Right lobe of liver (tissue), 6 donors: ENCODE data around the gene ZKSCAN7. TPM values are rescaled to one million over a fixed set of nuclear protein-coding genes. Genes with fewer than 3 reads are reported as not detected.
"Not testable (repeated sequence)": the region's sequence is repeated elsewhere in the genome, so short reads cannot be mapped to it uniquely, and the experiment has no call there.

Experiments used
- ATAC-seq, 4 donors: fragments of 200-7000 bp; cut with Tn5 transposase; one replicate each; pipeline ENCODE4 v1.9.1; 2020; ENCODE audit warnings: mild to moderate bottlenecking in 4 of 4, moderate library complexity in 4 of 4
- DNase-seq, 3 donors: peaks; one replicate each; pipeline ENCODE4 v3.0.0-alpha.2; 2020
- H3K27ac ChIP-seq, 3 donors: fragments of 200-600 bp; one replicate each; pipeline ENCODE4 v1.8.0; 2022
- H3K27me3 ChIP-seq, 2 donors: fragments of 200-600 bp; one replicate each; pipeline ENCODE4 v1.8.0; 2022
- H3K36me3 ChIP-seq, 4 donors: fragments of 200-600 bp; sonication (generic) in 1 of 4; one replicate each; pipeline versions ENCODE4 v1.5.1 to v1.8.0; 2017 to 2022; ENCODE audit warnings: control low read depth in 1 of 4
- H3K4me1 ChIP-seq, 4 donors: fragments of 200-600 bp; sonication (generic) in 1 of 4; one replicate each; pipeline versions ENCODE4 v1.5.1 to v1.8.0; 2017 to 2022; ENCODE audit warnings: control low read depth in 1 of 4
- H3K4me3 ChIP-seq, 3 donors: fragments of 200-600 bp; one replicate each; pipeline ENCODE4 v1.8.0; 2022
- H3K9me3 ChIP-seq, 4 donors: fragments of 200-600 bp; sonication (generic) in 1 of 4; one replicate each; pipeline versions ENCODE4 v1.5.1 to v1.8.0; 2017 to 2022; ENCODE audit warnings: control low read depth in 1 of 4
- POLR2A ChIP-seq: fragments of 450-650 bp; IDR thresholded peaks from one replicate; pipeline ENCODE4 v1.6.1; 2017; ENCODE audit warnings: antibody characterized with exemption, mild to moderate bottlenecking
- WGBS: methylation state at CpG from one replicate; pipeline ENCODE4 v1.1.6; 2018; ENCODE audit warnings: low coverage, low lambda C conversion rate; ENCODE audit not compliant: insufficient coverage; ENCODE audit errors: missing lambda C conversion rate; 5-methylcytosine and 5-hydroxymethylcytosine counted together
- intact Hi-C, 2 donors: fragments of 100-400 bp; cut with DNase I; formaldehyde crosslinking; loops; one replicate each; pipeline versions ENCODE4 v1.11.2 to v1.14.1; 2022
- total RNA-seq, 6 experiments: library from RNA; depleted of rRNA in 2 of 6; stranded (reverse); fragments of >200 nt in 2 of 6; fragmentation: NEBNext Ultra II Directional in 3 of 6; extraction: Animal tissue kit (Norgen Biotek cat#: 25700) in 3 of 6; gene quantifications; one replicate each; pipeline versions ENCODE4 v1.1.0 to v1.2.4, GENCODE V29; 2016 to 2023
- TF ChIP-seq, protein P1 (sequence below), 4 donors: fragments of 200-600 bp in 3 of 4; fragments of 450-650 bp in 1 of 4; IDR thresholded peaks; one replicate each; pipeline versions ENCODE4 v1.5.1 to v1.8.0; 2016 to 2022; ENCODE audit warnings: antibody characterized with exemption in 4 of 4, mild to moderate bottlenecking in 2 of 4
- donor health status: DM: no; HTN: yes; CAD: no.
- donor health status: DM: no; HTN: no; CAD: no.
- donor health status: DM: no; HTN: no; CAD: no.
- donor health status: DM: no; HTN: yes; CAD: no.
- donor health status: DM: no; HTN: yes; CAD: no.

ZKSCAN7 gene
- total RNA-seq, 6 experiments from 2014 or later = 1.2 to 2.5 (median 1.4) TPM

DNA sequence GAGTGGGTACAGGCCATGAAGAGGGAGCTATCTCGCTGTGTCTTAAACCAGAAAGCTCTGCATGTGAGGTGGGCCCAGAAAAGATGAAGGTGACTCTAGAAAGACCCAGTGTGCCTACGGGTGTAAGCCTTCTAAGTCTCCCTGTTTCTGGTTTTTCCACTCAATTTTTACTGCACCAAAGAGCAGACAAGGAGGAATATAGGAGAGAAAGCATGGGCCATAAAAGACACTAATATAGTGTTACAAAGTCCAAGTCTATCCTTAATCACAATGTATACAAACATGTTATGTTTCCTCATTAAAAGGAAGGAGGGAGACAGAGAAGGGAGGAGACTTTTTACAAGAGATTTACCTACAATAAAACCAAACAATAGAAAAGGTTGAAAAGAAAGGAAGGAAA is 24.1 kb upstream of the ZKSCAN7 start:
- ATAC-seq = no peak
- Histone ChIP-seq H3K4me1 (no peaks in the 10 kb centered on the region), H3K9me3 (peaks cover 0 to 2% (median 0%) of the 10 kb centered on the region in 4 donors), H3K4me3 (no peak overlapping the region), H3K27me3 (no peaks in the 10 kb centered on the region), H3K27ac (no peak overlapping the region), H3K36me3 (no peaks in the 10 kb centered on the region)
- TF ChIP-seq POLR2A = no peak
- TF ChIP-seq, protein P1, sequence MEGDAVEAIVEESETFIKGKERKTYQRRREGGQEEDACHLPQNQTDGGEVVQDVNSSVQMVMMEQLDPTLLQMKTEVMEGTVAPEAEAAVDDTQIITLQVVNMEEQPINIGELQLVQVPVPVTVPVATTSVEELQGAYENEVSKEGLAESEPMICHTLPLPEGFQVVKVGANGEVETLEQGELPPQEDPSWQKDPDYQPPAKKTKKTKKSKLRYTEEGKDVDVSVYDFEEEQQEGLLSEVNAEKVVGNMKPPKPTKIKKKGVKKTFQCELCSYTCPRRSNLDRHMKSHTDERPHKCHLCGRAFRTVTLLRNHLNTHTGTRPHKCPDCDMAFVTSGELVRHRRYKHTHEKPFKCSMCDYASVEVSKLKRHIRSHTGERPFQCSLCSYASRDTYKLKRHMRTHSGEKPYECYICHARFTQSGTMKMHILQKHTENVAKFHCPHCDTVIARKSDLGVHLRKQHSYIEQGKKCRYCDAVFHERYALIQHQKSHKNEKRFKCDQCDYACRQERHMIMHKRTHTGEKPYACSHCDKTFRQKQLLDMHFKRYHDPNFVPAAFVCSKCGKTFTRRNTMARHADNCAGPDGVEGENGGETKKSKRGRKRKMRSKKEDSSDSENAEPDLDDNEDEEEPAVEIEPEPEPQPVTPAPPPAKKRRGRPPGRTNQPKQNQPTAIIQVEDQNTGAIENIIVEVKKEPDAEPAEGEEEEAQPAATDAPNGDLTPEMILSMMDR (IDR thresholded peaks at IDR 0.05) = no peak
- WGBS = 19% methylated on average over 2 of the region's 2 CpGs
- intact Hi-C loops = loop anchor here in 1 of 2 donors (5.0 kb wide), 1 partner anchor 381 kb away; no protein-coding TSS in a partner anchor
- DNase-seq = no peak

DNA sequence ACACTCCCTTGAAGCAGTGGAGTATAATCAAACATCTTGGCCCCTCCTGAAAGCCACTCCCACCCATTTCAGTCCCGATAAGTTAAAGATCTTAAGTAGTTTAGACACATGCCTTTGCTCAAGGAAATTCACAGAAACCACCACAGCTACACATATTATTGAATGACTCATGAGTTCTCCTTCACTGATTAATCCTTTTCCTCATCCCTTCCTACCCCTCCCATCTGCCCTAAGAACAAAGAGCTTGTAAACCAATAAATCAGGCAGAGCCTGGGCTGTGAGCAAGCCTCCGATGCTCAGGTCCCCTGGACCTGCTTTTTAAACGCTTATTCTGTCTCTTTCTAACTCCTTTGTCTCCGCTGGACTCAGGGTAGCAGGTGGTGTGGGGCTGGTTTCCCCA is 20.3 kb upstream of the ZKSCAN7 start:
- intact Hi-C loops = loop anchor here in 1 of 2 donors (5.0 kb wide), 1 partner anchor 378 kb away; no protein-coding TSS in a partner anchor
- ATAC-seq, H3K9me3 ChIP-seq, DNase-seq, H3K4me3 ChIP-seq, H3K4me1 ChIP-seq, H3K27ac ChIP-seq, H3K36me3 ChIP-seq, H3K27me3 ChIP-seq: not testable (repeated sequence)
- WGBS = 19% methylated on average over 4 of the region's 4 CpGs

DNA sequence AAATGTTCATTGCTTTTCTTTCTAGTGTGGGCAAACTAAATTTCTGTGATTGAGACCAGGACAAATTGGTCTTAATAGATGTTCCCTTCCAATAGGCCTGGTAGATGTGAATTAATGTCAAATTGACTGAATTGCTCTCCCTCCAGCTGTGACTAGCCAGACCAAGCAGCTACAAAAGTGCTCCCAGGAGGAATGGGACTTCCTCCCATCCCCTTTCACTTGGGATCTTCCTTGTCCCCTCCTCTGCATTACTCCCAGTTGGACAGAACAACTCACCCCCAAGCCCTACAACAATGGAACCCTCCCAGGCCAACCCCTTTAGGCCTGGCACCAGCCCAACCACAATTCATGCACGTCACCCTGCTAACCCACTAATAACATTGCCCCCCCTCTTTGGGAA is 19.6 kb upstream of the ZKSCAN7 start:
- DNase-seq (no peak), ATAC-seq (no peak)
- 0% methylated on average over 1 of the region's 1 CpG for WGBS
- Histone ChIP-seq H3K36me3 (no peaks in the 10 kb centered on the region), H3K4me1 (no peaks in the 10 kb centered on the region), H3K27me3 (no peaks in the 10 kb centered on the region), H3K27ac (no peak overlapping the region), H3K9me3 (peaks cover 0 to 2% (median 0%) of the 10 kb centered on the region in 4 donors), H3K4me3 (no peak overlapping the region)
- no peak for TF ChIP-seq POLR2A
- TF ChIP-seq, protein P1 (IDR thresholded peaks at IDR 0.05) = no peak
- intact Hi-C loops = no loop called here

DNA sequence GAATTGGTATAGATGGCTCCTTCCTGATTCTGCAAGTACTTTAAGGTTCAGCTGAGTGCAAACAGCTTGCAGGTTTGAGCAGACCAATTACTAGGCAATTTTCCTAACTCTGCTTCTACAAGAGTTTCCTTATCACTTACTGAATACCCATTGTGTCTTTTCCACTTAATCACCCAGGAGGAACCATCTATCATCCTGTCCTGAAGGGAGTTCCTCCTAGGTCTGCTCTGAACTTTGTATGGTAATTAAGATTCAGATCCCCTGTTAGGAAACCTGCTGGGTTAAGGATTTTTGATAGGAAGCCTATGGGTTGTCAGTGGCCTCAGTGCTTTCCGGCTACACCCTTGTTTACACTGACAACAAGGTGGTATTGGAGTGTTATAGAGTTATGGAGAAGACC is 10.2 kb upstream of the ZKSCAN7 start:
- ATAC-seq, intact Hi-C loops, H3K27me3 ChIP-seq, DNase-seq, H3K27ac ChIP-seq, H3K4me1 ChIP-seq, H3K4me3 ChIP-seq, H3K36me3 ChIP-seq, H3K9me3 ChIP-seq: not testable (repeated sequence)
- 17% methylated on average over 1 of the region's 1 CpG for WGBS

DNA sequence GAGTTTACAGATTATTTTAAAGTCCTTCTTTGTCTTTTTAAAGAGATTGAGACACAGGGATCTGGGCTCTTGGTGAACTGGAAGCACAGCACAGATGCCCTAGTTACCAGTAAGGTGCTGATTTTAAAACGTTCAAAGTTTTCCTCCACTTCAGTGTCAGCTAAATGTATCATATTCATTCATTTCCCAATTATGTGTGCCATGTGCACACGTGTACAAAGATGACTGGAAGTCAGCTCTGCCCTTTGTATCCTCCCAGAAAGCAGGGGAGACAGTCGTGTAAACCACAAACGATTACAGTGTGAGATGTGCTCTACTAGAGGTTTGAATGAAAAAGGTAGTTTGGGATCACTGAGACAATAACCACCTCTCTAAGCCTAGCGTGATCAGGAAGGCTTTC is 730 bp downstream of the ZKSCAN7 start:
- intact Hi-C loops = no loop called here
- H3K4me1 ChIP-seq = no peaks in the 10 kb centered on the region
- no peaks in the 10 kb centered on the region for H3K27me3 ChIP-seq
- peak overlapping the region; percentile 57 to 82 (median 61) for H3K4me3 ChIP-seq
- TF ChIP-seq, protein P1 (IDR thresholded peaks at IDR 0.05) = no peak
- TF ChIP-seq POLR2A = no peak
- H3K27ac ChIP-seq = no peak overlapping the region
- WGBS = 12% methylated on average over 5 of the region's 5 CpGs
- ATAC-seq (peak in 1 of 4 donors; percentile 14), DNase-seq (no peak)
- no peaks in the 10 kb centered on the region for H3K9me3 ChIP-seq
- H3K36me3 ChIP-seq = peaks cover 0 to 2% (median 0%) of the 10 kb centered on the region in 4 donors

DNA sequence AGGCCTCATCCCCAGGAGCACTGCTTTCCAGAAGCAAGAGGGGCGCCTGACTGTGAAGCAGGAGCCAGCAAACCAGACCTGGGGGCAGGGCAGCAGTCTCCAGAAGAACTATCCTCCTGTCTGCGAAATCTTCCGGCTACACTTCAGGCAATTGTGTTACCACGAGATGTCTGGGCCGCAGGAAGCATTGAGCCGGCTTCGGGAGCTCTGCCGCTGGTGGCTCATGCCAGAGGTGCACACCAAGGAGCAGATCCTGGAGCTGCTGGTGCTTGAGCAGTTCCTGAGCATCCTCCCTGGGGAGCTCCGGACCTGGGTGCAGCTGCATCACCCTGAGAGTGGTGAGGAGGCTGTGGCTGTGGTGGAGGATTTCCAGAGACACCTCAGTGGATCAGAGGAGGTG is 2.1 kb downstream of the ZKSCAN7 start:
- ATAC-seq = no peak
- H3K27ac ChIP-seq = no peak overlapping the region
- H3K4me3 ChIP-seq = no peak overlapping the region
- H3K36me3 ChIP-seq = peaks cover 0 to 3% (median 0%) of the 10 kb centered on the region in 4 donors
- H3K4me1 ChIP-seq = no peaks in the 10 kb centered on the region
- DNase-seq = no peak
- no peak for TF ChIP-seq POLR2A
- TF ChIP-seq, protein P1 (IDR thresholded peaks at IDR 0.05) = no peak
- H3K9me3 ChIP-seq = peaks cover 0 to under 1% (median 0%) of the 10 kb centered on the region in 4 donors
- H3K27me3 ChIP-seq = no peaks in the 10 kb centered on the region
- WGBS = 100% methylated on average over 1 of the region's 9 CpGs
- intact Hi-C loops = no loop called here
